T-helper 1 cell treated with Interleukin-12 subunit alpha and Interleukin-12 subunit beta and Interleukin-4 antibody, amounts not matched to agents 30 μg/mL and 1 μg/mL, for 36 hours (primary cell): ENCODE results near the gene MARCHF11.

Experiments used
- H3K27ac Mint-ChIP-seq: one replicate; pipeline ENCODE4 v1.8.0; 2021; ENCODE audit warnings: mild to moderate bottlenecking, mixed read lengths
- H3K27me3 Mint-ChIP-seq: one replicate; pipeline ENCODE4 v1.8.0; 2021; ENCODE audit warnings: low read depth, mixed read lengths
- H3K36me3 Mint-ChIP-seq: one replicate; pipeline ENCODE4 v1.8.0; 2021; ENCODE audit warnings: low read depth, mixed read lengths
- H3K4me1 Mint-ChIP-seq: one replicate; pipeline ENCODE4 v1.8.0; 2021; ENCODE audit warnings: low read depth, mixed read lengths
- H3K4me3 Mint-ChIP-seq: one replicate; pipeline ENCODE4 v1.8.0; 2021; ENCODE audit warnings: mild to moderate bottlenecking, moderate library complexity, mixed read lengths
- H3K9me3 Mint-ChIP-seq: one replicate; pipeline ENCODE4 v1.8.0; 2021; ENCODE audit warnings: mixed read lengths

The MARCHF11 gene

GRCh38 chr5:16057277-16057676 is 122.3 kb downstream of the MARCHF11 start:
- Mint-ChIP-seq H3K36me3 (no peaks in the 10 kb centered on the region), H3K27ac (no peak overlapping the region), H3K27me3 (no peaks in the 10 kb centered on the region), H3K4me1 (no peaks in the 10 kb centered on the region), H3K4me3 (no peak overlapping the region), H3K9me3 (peaks cover 25% of the 10 kb centered on the region)

GRCh38 chr5:16051246-16051755 is 128.3 kb downstream of the MARCHF11 start:
- Mint-ChIP-seq H3K27ac (no peak overlapping the region), H3K27me3 (no peaks in the 10 kb centered on the region), H3K9me3 (peaks cover 18% of the 10 kb centered on the region), H3K36me3 (no peaks in the 10 kb centered on the region), H3K4me3 (no peak overlapping the region), H3K4me1 (no peaks in the 10 kb centered on the region)

GRCh38 chr5:16050414-16050813 is 129.2 kb downstream of the MARCHF11 start:
- no peaks in the 10 kb centered on the region for H3K36me3 Mint-ChIP-seq
- H3K9me3 Mint-ChIP-seq, result peaks cover 18% of the 10 kb centered on the region
- no peak overlapping the region for H3K27ac Mint-ChIP-seq
- no peak overlapping the region for H3K4me3 Mint-ChIP-seq
- no peaks in the 10 kb centered on the region for H3K4me1 Mint-ChIP-seq
- H3K27me3 Mint-ChIP-seq, result no peaks in the 10 kb centered on the region

GRCh38 chr5:16049761-16050160 is 129.8 kb downstream of the MARCHF11 start:
- H3K36me3 Mint-ChIP-seq, result no peaks in the 10 kb centered on the region
- H3K27me3 Mint-ChIP-seq, result no peaks in the 10 kb centered on the region
- peaks cover 14% of the 10 kb centered on the region for H3K9me3 Mint-ChIP-seq
- H3K27ac Mint-ChIP-seq, result no peak overlapping the region
- H3K4me3 Mint-ChIP-seq, result no peak overlapping the region
- H3K4me1 Mint-ChIP-seq, result no peaks in the 10 kb centered on the region

GRCh38 chr5:16048132-16048531 is 131.5 kb downstream of the MARCHF11 start:
- H3K27me3 Mint-ChIP-seq, result no peaks in the 10 kb centered on the region
- H3K9me3 Mint-ChIP-seq, result peaks cover 4% of the 10 kb centered on the region
- no peaks in the 10 kb centered on the region for H3K4me1 Mint-ChIP-seq
- no peak overlapping the region for H3K27ac Mint-ChIP-seq
- H3K36me3 Mint-ChIP-seq, result no peaks in the 10 kb centered on the region
- H3K4me3 Mint-ChIP-seq, result no peak overlapping the region

- no peaks in the 10 kb centered on the region for H3K4me1 Mint-ChIP-seq
- H3K27me3 Mint-ChIP-seq, result no peaks in the 10 kb centered on the region
- H3K36me3 Mint-ChIP-seq, result no peaks in the 10 kb centered on the region
These were observed 136.1 kb downstream of the MARCHF11 start for GRCh38 chr5:16043349-16043965.

GRCh38 chr5:16037121-16037845 is 142.3 kb downstream of the MARCHF11 start:
- H3K4me1 Mint-ChIP-seq, result no peaks in the 10 kb centered on the region
- H3K36me3 Mint-ChIP-seq, result no peaks in the 10 kb centered on the region
- no peaks in the 10 kb centered on the region for H3K9me3 Mint-ChIP-seq
- no peak overlapping the region for H3K27ac Mint-ChIP-seq
- H3K27me3 Mint-ChIP-seq, result no peaks in the 10 kb centered on the region
- no peak overlapping the region for H3K4me3 Mint-ChIP-seq

More at GRCh38 chr5:16043349-16043965, 136.1 kb downstream of the MARCHF11 start:
- Mint-ChIP-seq H3K27ac (no peak overlapping the region), H3K9me3 (peaks cover 4% of the 10 kb centered on the region), H3K4me3 (no peak overlapping the region)

GRCh38 chr5:16034319-16035001 is 145.1 kb downstream of the MARCHF11 start:
- no peaks in the 10 kb centered on the region for H3K27me3 Mint-ChIP-seq

GRCh38 chr5:16033187-16033925 is 146.2 kb downstream of the MARCHF11 start:
- no peaks in the 10 kb centered on the region for H3K27me3 Mint-ChIP-seq
- no peak overlapping the region for H3K4me3 Mint-ChIP-seq
- H3K27ac Mint-ChIP-seq, result no peak overlapping the region
- no peaks in the 10 kb centered on the region for H3K4me1 Mint-ChIP-seq
- H3K9me3 Mint-ChIP-seq, result peaks cover 9% of the 10 kb centered on the region
- H3K36me3 Mint-ChIP-seq, result no peaks in the 10 kb centered on the region

More at GRCh38 chr5:16034319-16035001, 145.1 kb downstream of the MARCHF11 start:
- H3K9me3 Mint-ChIP-seq, result peaks cover 9% of the 10 kb centered on the region
- no peaks in the 10 kb centered on the region for H3K4me1 Mint-ChIP-seq
- H3K4me3 Mint-ChIP-seq, result no peak overlapping the region
- H3K36me3 Mint-ChIP-seq, result no peaks in the 10 kb centered on the region
- no peak overlapping the region for H3K27ac Mint-ChIP-seq

GRCh38 chr5:16028708-16029107 is 150.9 kb downstream of the MARCHF11 start:
- Mint-ChIP-seq H3K27me3 (no peaks in the 10 kb centered on the region), H3K27ac (no peak overlapping the region), H3K4me1 (no peaks in the 10 kb centered on the region), H3K4me3 (no peak overlapping the region), H3K9me3 (peaks cover 9% of the 10 kb centered on the region), H3K36me3 (no peaks in the 10 kb centered on the region)

- Mint-ChIP-seq H3K27ac (no peak overlapping the region), H3K27me3 (no peaks in the 10 kb centered on the region), H3K9me3 (peaks cover under 1% of the 10 kb centered on the region), H3K4me1 (no peaks in the 10 kb centered on the region), H3K4me3 (no peak overlapping the region), H3K36me3 (no peaks in the 10 kb centered on the region)
These were observed 153.9 kb downstream of the MARCHF11 start for GRCh38 chr5:16025681-16026080.

- Mint-ChIP-seq H3K36me3 (no peaks in the 10 kb centered on the region), H3K9me3 (peaks cover 3% of the 10 kb centered on the region), H3K4me1 (no peaks in the 10 kb centered on the region), H3K27ac (no peak overlapping the region), H3K27me3 (no peaks in the 10 kb centered on the region), H3K4me3 (no peak overlapping the region)
These were observed 160.6 kb downstream of the MARCHF11 start for GRCh38 chr5:16018970-16019369.

GRCh38 chr5:16017720-16018119 is 161.9 kb downstream of the MARCHF11 start:
- no peak overlapping the region for H3K27ac Mint-ChIP-seq
- H3K27me3 Mint-ChIP-seq, result no peaks in the 10 kb centered on the region
- H3K36me3 Mint-ChIP-seq, result no peaks in the 10 kb centered on the region
- H3K9me3 Mint-ChIP-seq, result peaks cover 3% of the 10 kb centered on the region
- no peak overlapping the region for H3K4me3 Mint-ChIP-seq
- H3K4me1 Mint-ChIP-seq, result no peaks in the 10 kb centered on the region
